ENCODE results near the gene CENPS.

- TF ChIP-seq EZH2 (IDR thresholded peaks at IDR 0.05; ENCODE audit: low read length, missing control alignments) (no peak), CTCF (conservative IDR thresholded peaks at IDR 0.05 in 1 of 2, IDR thresholded peaks at IDR 0.05 in 1 of 2; ENCODE audit: low read depth in 1 of 2, low read length in 2 of 2) (no peak)
Observed at GRCh38 chr1:10474613-10475507, 44.6 kb downstream of the CENPS start, which contains the start of gene PEX14.
